Measurements from ENCODE around the gene CHIC2. TPM values are rescaled to one million over a fixed set of nuclear protein-coding genes. Genes with fewer than 3 reads are reported as not detected.

CHIC2 gene
- total and polyA plus RNA-seq, 9 donors = 14.7 to 37.6 (median 18.3) TPM

DNA sequence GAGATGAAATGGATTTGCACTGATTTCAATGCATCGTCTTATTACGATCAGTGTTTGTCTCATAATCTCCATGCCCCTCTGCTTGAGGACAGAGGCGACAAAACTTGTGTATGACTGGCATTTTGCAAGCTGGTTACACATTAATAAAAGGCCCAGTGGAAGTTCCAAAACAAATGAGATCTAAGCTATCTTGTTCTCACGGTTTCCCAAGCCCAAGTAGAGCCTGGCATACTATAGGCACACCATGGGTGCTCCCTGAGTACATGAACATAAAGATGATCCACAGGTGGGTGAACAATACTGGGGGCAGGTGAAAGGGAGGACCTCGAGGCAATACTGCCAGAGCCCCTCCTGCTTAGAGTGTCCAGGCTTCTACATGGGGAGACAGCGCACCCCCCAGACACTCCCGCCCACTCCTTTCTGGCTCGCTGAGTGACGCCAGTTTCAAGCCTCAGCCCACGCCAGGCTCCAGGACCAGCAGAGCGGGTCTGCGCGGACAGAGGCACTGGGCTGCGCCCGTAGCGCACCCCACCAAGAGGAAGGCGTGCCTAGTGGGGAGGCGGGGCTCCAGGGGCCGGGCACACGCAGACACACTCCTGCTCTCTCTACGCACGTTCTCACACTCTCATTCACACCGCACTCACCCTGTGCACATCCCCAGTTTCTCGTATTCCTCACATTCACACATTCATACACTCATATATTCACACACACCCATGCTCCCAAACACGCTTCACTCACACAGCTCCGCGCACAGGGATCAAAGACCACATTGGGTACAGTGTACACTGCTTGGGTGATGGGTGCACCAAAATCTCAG, 26.6 kb upstream of the CHIC2 start:
- intact Hi-C loops (cut with DNase I) = no loop called here
- H3K9me3 ChIP-seq = no peaks in the 10 kb centered on the region
- TF ChIP-seq, protein P1, sequence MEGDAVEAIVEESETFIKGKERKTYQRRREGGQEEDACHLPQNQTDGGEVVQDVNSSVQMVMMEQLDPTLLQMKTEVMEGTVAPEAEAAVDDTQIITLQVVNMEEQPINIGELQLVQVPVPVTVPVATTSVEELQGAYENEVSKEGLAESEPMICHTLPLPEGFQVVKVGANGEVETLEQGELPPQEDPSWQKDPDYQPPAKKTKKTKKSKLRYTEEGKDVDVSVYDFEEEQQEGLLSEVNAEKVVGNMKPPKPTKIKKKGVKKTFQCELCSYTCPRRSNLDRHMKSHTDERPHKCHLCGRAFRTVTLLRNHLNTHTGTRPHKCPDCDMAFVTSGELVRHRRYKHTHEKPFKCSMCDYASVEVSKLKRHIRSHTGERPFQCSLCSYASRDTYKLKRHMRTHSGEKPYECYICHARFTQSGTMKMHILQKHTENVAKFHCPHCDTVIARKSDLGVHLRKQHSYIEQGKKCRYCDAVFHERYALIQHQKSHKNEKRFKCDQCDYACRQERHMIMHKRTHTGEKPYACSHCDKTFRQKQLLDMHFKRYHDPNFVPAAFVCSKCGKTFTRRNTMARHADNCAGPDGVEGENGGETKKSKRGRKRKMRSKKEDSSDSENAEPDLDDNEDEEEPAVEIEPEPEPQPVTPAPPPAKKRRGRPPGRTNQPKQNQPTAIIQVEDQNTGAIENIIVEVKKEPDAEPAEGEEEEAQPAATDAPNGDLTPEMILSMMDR (IDR thresholded peaks at IDR 0.05) = no peak
- TF ChIP-seq EP300 (IDR thresholded peaks at IDR 0.05) (no peak), POLR2A (IDR thresholded peaks at IDR 0.05) (no peak)
- H3K27me3 ChIP-seq = no peaks in the 10 kb centered on the region
- peaks cover 5% of the 10 kb centered on the region for H3K4me1 ChIP-seq (ENCODE audit: insufficient read depth)
- H3K4me3 ChIP-seq = peak overlapping the region; percentile 33
- H3K36me3 ChIP-seq = no peaks in the 10 kb centered on the region
- H3K27ac ChIP-seq = no peak overlapping the region
- 16 to 19% (median 17%) methylated on average over 27 of the region's 27 CpGs for WGBS, 3 donors
- DNase-seq = peak in 3 of 5 donors; percentile 37 to 54 (median 45)

DNA sequence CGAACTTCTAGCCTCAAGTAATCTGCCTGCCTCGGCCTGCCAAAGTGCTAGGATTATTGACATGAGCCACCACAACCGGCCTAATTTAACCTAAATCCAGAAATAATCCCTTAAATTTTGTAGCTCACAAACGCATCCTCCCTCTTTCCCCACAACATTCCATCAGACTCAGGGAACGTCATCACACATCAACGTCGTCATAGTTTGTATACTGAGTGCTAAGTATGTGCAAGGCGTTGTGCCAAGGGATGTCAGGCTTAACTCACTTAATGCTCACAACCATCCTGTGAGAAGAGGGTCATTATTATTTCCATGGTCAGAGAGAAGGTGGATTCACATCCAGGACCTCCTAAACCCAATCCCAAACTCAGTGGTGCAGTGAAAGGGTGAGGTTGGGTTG, 26.0 kb upstream of the CHIC2 start:
- no peak overlapping the region for H3K27ac ChIP-seq
- TF ChIP-seq, protein P1 (IDR thresholded peaks at IDR 0.05) = no peak
- TF ChIP-seq EP300 (IDR thresholded peaks at IDR 0.05) (no peak), POLR2A (IDR thresholded peaks at IDR 0.05) (no peak)
- no peak overlapping the region for H3K4me3 ChIP-seq
- no peaks in the 10 kb centered on the region for H3K27me3 ChIP-seq
- no peaks in the 10 kb centered on the region for H3K9me3 ChIP-seq
- no peak for DNase-seq
- peaks cover 5% of the 10 kb centered on the region for H3K4me1 ChIP-seq (ENCODE audit: insufficient read depth)
- no peaks in the 10 kb centered on the region for H3K36me3 ChIP-seq
- WGBS, 3 donors = 88 to 94% (median 91%) methylated on average over 8 of the region's 8 CpGs
- intact Hi-C loops (cut with DNase I) = no loop called here

DNA sequence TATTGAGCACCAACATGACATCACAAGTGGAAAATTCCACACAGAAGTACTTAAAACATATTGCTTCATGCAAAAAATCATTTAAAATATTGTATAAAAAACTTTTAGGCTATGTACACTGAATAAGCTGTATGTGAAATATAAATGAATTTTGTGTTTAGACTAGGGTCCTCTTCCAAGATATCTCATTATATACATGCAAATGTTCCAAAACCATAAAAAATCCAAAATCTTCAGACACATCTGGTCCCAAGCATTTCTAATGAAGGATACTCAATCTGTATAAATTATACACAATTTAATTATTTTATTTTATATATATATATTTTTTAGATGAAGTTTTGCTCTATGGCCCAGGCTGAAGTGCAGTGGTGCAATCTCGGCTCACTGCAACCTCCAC, 25.5 kb upstream of the CHIC2 start:
- intact Hi-C loops (cut with DNase I) = no loop called here
- H3K27me3 ChIP-seq = no peaks in the 10 kb centered on the region
- WGBS, 3 donors = 98 to 100% (median 100%) methylated on average over 1 of the region's 1 CpG

DNA sequence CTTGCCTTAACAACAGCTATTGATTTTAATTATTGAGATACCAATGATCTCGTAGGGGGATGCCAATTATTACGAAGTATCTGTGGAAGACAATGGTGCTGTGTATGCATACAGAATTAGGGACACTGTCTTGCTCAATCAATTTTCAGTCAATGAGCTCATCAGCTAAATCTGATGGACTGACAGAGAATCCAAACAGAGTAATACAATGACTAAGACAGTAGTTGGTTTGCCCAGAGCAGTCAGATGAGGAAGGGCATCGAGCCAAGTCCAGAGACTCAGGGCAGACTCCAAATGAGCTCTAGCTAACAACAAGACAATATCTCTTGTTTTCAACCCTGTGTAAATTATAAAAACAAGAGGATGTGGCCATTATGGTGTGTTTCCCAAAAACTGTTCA, 20.9 kb upstream of the CHIC2 start:
- H3K36me3 ChIP-seq = no peaks in the 10 kb centered on the region
- intact Hi-C loops (cut with DNase I) = no loop called here
- no peaks in the 10 kb centered on the region for H3K9me3 ChIP-seq
- DNase-seq = no peak
- H3K4me3 ChIP-seq = no peak overlapping the region
- no peaks in the 10 kb centered on the region for H3K27me3 ChIP-seq
- no peaks in the 10 kb centered on the region for H3K4me1 ChIP-seq (ENCODE audit: insufficient read depth)
- 82 to 93% (median 87%) methylated on average over 3 of the region's 3 CpGs for WGBS, 3 donors
- TF ChIP-seq, protein P1 (IDR thresholded peaks at IDR 0.05) = no peak
- TF ChIP-seq POLR2A (IDR thresholded peaks at IDR 0.05) (no peak), EP300 (IDR thresholded peaks at IDR 0.05) (no peak)
- H3K27ac ChIP-seq = no peak overlapping the region

More for the DNA sequence above, 25.5 kb upstream of the CHIC2 start:
- H3K27ac ChIP-seq = no peak overlapping the region
- H3K4me1 ChIP-seq (ENCODE audit: insufficient read depth) = peaks cover 5% of the 10 kb centered on the region
- H3K36me3 ChIP-seq = no peaks in the 10 kb centered on the region
- TF ChIP-seq, protein P1 (IDR thresholded peaks at IDR 0.05) = no peak
- no peak for TF ChIP-seq POLR2A (IDR thresholded peaks at IDR 0.05)
- TF ChIP-seq EP300 (IDR thresholded peaks at IDR 0.05) = no peak
- DNase-seq = no peak
- no peak overlapping the region for H3K4me3 ChIP-seq
- no peaks in the 10 kb centered on the region for H3K9me3 ChIP-seq
